Thymus (tissue), 11 donors: ENCODE measurements around the gene SHISA6. TPM values are rescaled to one million over a fixed set of nuclear protein-coding genes. Genes with fewer than 3 reads are reported as not detected.

Experiments
- DNase-seq, 9 donors: peaks; one replicate each; pipeline ENCODE4 v3.0.0-alpha.2; 2013; ENCODE audit warnings: low spot score in 9 of 9, low read depth in 6 of 9, missing footprints in 1 of 9
- H3K27ac ChIP-seq, 2 donors: one replicate each; pipeline ENCODE4 v1.5.1; 2013; ENCODE audit warnings: control low read depth in 1 of 2, low read depth in 1 of 2, low read length in 1 of 2, mild to moderate bottlenecking in 1 of 2, moderate library complexity in 1 of 2
- H3K27me3 ChIP-seq, 2 donors: one replicate each; pipeline ENCODE4 v1.5.1; 2013; ENCODE audit warnings: low read length in 1 of 2; ENCODE audit not compliant: control insufficient read depth in 2 of 2, insufficient read depth in 1 of 2
- H3K36me3 ChIP-seq, 2 donors: one replicate each; pipeline ENCODE4 v1.5.1; 2013; ENCODE audit warnings: low read length in 1 of 2, mild to moderate bottlenecking in 1 of 2, moderate library complexity in 1 of 2; ENCODE audit not compliant: control insufficient read depth in 2 of 2, insufficient read depth in 2 of 2
- H3K4me1 ChIP-seq, 2 donors: one replicate each; pipeline ENCODE4 v1.5.1; 2013; ENCODE audit warnings: low read length in 2 of 2; ENCODE audit not compliant: control insufficient read depth in 2 of 2, insufficient read depth in 2 of 2
- H3K4me3 ChIP-seq, 2 donors: one replicate each; pipeline ENCODE4 v1.5.1; 2013; ENCODE audit warnings: low read length in 2 of 2, control low read depth in 1 of 2, mild to moderate bottlenecking in 1 of 2
- H3K9me3 ChIP-seq, 2 donors: one replicate each; pipeline ENCODE4 v1.5.1; 2013; ENCODE audit warnings: low read length in 1 of 2, mild to moderate bottlenecking in 1 of 2; ENCODE audit not compliant: control insufficient read depth in 2 of 2, insufficient read depth in 1 of 2
- WGBS: extraction: QIAGEN DNeasy Blood & Tissue Kit; methylation state at CpG from one replicate; pipeline ENCODE4 v1.1.7; 2013; 5-methylcytosine and 5-hydroxymethylcytosine counted together
- polyA plus RNA-seq: library from polyadenylated mRNA; stranded (reverse); fragments of 200-250 nt; gene quantifications from one replicate; pipeline ENCODE4 v1.2.3, GENCODE V29; 2013
- total RNA-seq: library from RNA; stranded (reverse); fragments of 120-200 nt; gene quantifications from one replicate; pipeline ENCODE4 v1.2.4, GENCODE V29; 2013
- donor health status: healthy.

Gene SHISA6
- total and polyA plus RNA-seq, 2 donors, result 0.02 to 0.09 TPM

GRCh38 chr17:11251561-11252107 is 10.6 kb downstream of the SHISA6 start:
- Histone ChIP-seq H3K4me3 (no peak overlapping the region), H3K9me3 (no peaks in the 10 kb centered on the region), H3K36me3 (no peaks in the 10 kb centered on the region), H3K4me1 (no peaks in the 10 kb centered on the region), H3K27me3 (no peaks in the 10 kb centered on the region), H3K27ac (no peak overlapping the region)
- no peak for DNase-seq
- 76% methylated on average over 11 of the region's 11 CpGs for WGBS

GRCh38 chr17:11252146-11252545 is 11.1 kb downstream of the SHISA6 start:
- Histone ChIP-seq H3K4me3 (no peak overlapping the region), H3K9me3 (no peaks in the 10 kb centered on the region), H3K27ac (no peak overlapping the region), H3K36me3 (no peaks in the 10 kb centered on the region), H3K4me1 (no peaks in the 10 kb centered on the region), H3K27me3 (no peaks in the 10 kb centered on the region)
- WGBS, result 88% methylated on average over 11 of the region's 11 CpGs
- DNase-seq, result no peak

GRCh38 chr17:11256877-11257276 is 15.9 kb downstream of the SHISA6 start:
- 70% methylated on average over 11 of the region's 11 CpGs for WGBS
- no peak for DNase-seq
- Histone ChIP-seq H3K36me3 (no peaks in the 10 kb centered on the region), H3K27me3 (no peaks in the 10 kb centered on the region), H3K9me3 (no peaks in the 10 kb centered on the region), H3K4me3 (no peak overlapping the region), H3K27ac (no peak overlapping the region), H3K4me1 (no peaks in the 10 kb centered on the region)

- WGBS, result 91% methylated on average over 2 of the region's 2 CpGs
Observed at GRCh38 chr17:11264183-11264871, 23.3 kb downstream of the SHISA6 start.

GRCh38 chr17:11267999-11268575 is 27.1 kb downstream of the SHISA6 start:
- DNase-seq, result no peak
- H3K27me3 ChIP-seq, result no peaks in the 10 kb centered on the region
- 90% methylated on average over 1 of the region's 1 CpG for WGBS
- no peaks in the 10 kb centered on the region for H3K4me1 ChIP-seq
- H3K4me3 ChIP-seq, result no peak overlapping the region
- H3K36me3 ChIP-seq, result no peaks in the 10 kb centered on the region
- H3K9me3 ChIP-seq, result peaks cover 0 to 4% of the 10 kb centered on the region in 2 donors
- no peak overlapping the region for H3K27ac ChIP-seq

More at GRCh38 chr17:11264183-11264871, 23.3 kb downstream of the SHISA6 start:
- no peak overlapping the region for H3K4me3 ChIP-seq
- H3K4me1 ChIP-seq, result no peaks in the 10 kb centered on the region
- DNase-seq, result no peak
- H3K9me3 ChIP-seq, result peaks cover 0 to 4% of the 10 kb centered on the region in 2 donors
- H3K27ac ChIP-seq, result no peak overlapping the region
- H3K27me3 ChIP-seq, result no peaks in the 10 kb centered on the region
- no peaks in the 10 kb centered on the region for H3K36me3 ChIP-seq

- H3K4me1 ChIP-seq, result no peaks in the 10 kb centered on the region
- DNase-seq, result no peak
- no peaks in the 10 kb centered on the region for H3K9me3 ChIP-seq
- no peak overlapping the region for H3K27ac ChIP-seq
- H3K27me3 ChIP-seq, result no peaks in the 10 kb centered on the region
- whole genome bisulfite sequencing, result 95% methylated on average over 7 of the region's 7 CpGs
- no peak overlapping the region for H3K4me3 ChIP-seq
- H3K36me3 ChIP-seq, result no peaks in the 10 kb centered on the region
Observed at GRCh38 chr17:11269210-11269609, 28.2 kb downstream of the SHISA6 start.

GRCh38 chr17:11272191-11272590 is 31.2 kb downstream of the SHISA6 start:
- no peaks in the 10 kb centered on the region for H3K4me1 ChIP-seq
- H3K4me3 ChIP-seq, result no peak overlapping the region
- no peaks in the 10 kb centered on the region for H3K27me3 ChIP-seq
- no peak overlapping the region for H3K27ac ChIP-seq
- WGBS, result 94% methylated on average over 8 of the region's 8 CpGs
- no peaks in the 10 kb centered on the region for H3K36me3 ChIP-seq
- no peaks in the 10 kb centered on the region for H3K9me3 ChIP-seq
- DNase-seq, result no peak

- H3K36me3 ChIP-seq, result no peaks in the 10 kb centered on the region
- no peak overlapping the region for H3K27ac ChIP-seq
- no peak overlapping the region for H3K4me3 ChIP-seq
- WGBS, result 95% methylated on average over 9 of the region's 9 CpGs
- H3K27me3 ChIP-seq, result no peaks in the 10 kb centered on the region
- no peak for DNase-seq
- H3K4me1 ChIP-seq, result no peaks in the 10 kb centered on the region
- H3K9me3 ChIP-seq, result no peaks in the 10 kb centered on the region
Observed at GRCh38 chr17:11273596-11273995, 32.6 kb downstream of the SHISA6 start.

- H3K4me3 ChIP-seq, result no peak overlapping the region
- no peaks in the 10 kb centered on the region for H3K27me3 ChIP-seq
- no peaks in the 10 kb centered on the region for H3K9me3 ChIP-seq
- DNase-seq, result no peak
- H3K36me3 ChIP-seq, result no peaks in the 10 kb centered on the region
- H3K27ac ChIP-seq, result no peak overlapping the region
- H3K4me1 ChIP-seq, result no peaks in the 10 kb centered on the region
- 92% methylated on average over 14 of the region's 14 CpGs for WGBS
Observed at GRCh38 chr17:11274106-11274505, 33.1 kb downstream of the SHISA6 start.
